HG03025 (cell line): ENCODE measurements around the gene TMEM60.
A peak's percentile ranks its signal among the peaks of the same experiment; 100 is the strongest.
"Not testable (repeated sequence)": the region's sequence is repeated elsewhere in the genome, so short reads cannot be mapped to it uniquely, and the experiment has no call there.

Experiments used
- ATAC-seq: cut with Tn5 transposase; IDR thresholded peaks from one replicate; pipeline ENCODE4 v1.9.1; 2021; ENCODE audit warnings: mild to moderate bottlenecking, moderate library complexity; ENCODE audit not compliant: unreplicated experiment, low FRiP score

Gene TMEM60

GRCh38 chr7:77798394-77799077 is at the start of gene TMEM60, which contains the start of gene PHTF2:
Gene TMEM60, minus strand, starts transcription at chr7:77798434. Its CDS starts 4,061 bp downstream, at chr7:77794373.
Gene PHTF2, plus strand, starts transcription at chr7:77798773.
- ATAC-seq = peak; percentile 91

GRCh38 chr7:77846317-77847092 is 48.3 kb upstream of the TMEM60 start:
- ATAC-seq = no peak

GRCh38 chr7:77843194-77843593 is 45.0 kb upstream of the TMEM60 start:
- ATAC-seq = no peak

GRCh38 chr7:77839919-77840318 is 41.7 kb upstream of the TMEM60 start:
- ATAC-seq = no peak

- no peak for ATAC-seq
Observed at GRCh38 chr7:77838929-77839491, 40.8 kb upstream of the TMEM60 start.

GRCh38 chr7:77837966-77838365 is 39.7 kb upstream of the TMEM60 start:
- no peak for ATAC-seq

- no peak for ATAC-seq
Observed at GRCh38 chr7:77837275-77837674, 39.0 kb upstream of the TMEM60 start.

GRCh38 chr7:77836425-77836824 is 38.2 kb upstream of the TMEM60 start:
- ATAC-seq = not testable (repeated sequence)

- no peak for ATAC-seq
Observed at GRCh38 chr7:77833136-77833535, 34.9 kb upstream of the TMEM60 start.

- ATAC-seq = no peak
Observed at GRCh38 chr7:77831953-77832352, 33.7 kb upstream of the TMEM60 start.

GRCh38 chr7:77831481-77831880 is 33.2 kb upstream of the TMEM60 start:
- no peak for ATAC-seq

GRCh38 chr7:77830649-77831355 is 32.6 kb upstream of the TMEM60 start:
- no peak for ATAC-seq

GRCh38 chr7:77827999-77828398 is 29.8 kb upstream of the TMEM60 start:
- ATAC-seq = no peak

- no peak for ATAC-seq
Observed at GRCh38 chr7:77826300-77826699, 28.1 kb upstream of the TMEM60 start.

- no peak for ATAC-seq
Observed at GRCh38 chr7:77825131-77825530, 26.9 kb upstream of the TMEM60 start.

- no peak for ATAC-seq
Observed at GRCh38 chr7:77824636-77825035, 26.4 kb upstream of the TMEM60 start.

- no peak for ATAC-seq
Observed at GRCh38 chr7:77823787-77824186, 25.6 kb upstream of the TMEM60 start.

GRCh38 chr7:77822269-77822668 is 24.0 kb upstream of the TMEM60 start:
- no peak for ATAC-seq

GRCh38 chr7:77820967-77821366 is 22.7 kb upstream of the TMEM60 start:
- no peak for ATAC-seq

- no peak for ATAC-seq
Observed at GRCh38 chr7:77819021-77819420, 20.8 kb upstream of the TMEM60 start.

GRCh38 chr7:77813180-77813579 is 14.9 kb upstream of the TMEM60 start:
- no peak for ATAC-seq
